Stimulated activated CD4-positive, alpha-beta T cell treated with anti-CD3 and anti-CD28 coated beads, Interleukin-1b, Interleukin-23, amount 100 ng/mL, for 4 hours (primary cell): Measurements from ENCODE around the gene SNAPC4.
"Not testable (repeated sequence)": the region's sequence is repeated elsewhere in the genome, so short reads cannot be mapped to it uniquely, and the experiment has no call there.

Source experiments
- DNase-seq, 2 donors: peaks; one replicate each; pipeline ENCODE4 v3.0.0-alpha.2; 2020; ENCODE audit warnings: low read depth in 2 of 2

SNAPC4 gene

DNA sequence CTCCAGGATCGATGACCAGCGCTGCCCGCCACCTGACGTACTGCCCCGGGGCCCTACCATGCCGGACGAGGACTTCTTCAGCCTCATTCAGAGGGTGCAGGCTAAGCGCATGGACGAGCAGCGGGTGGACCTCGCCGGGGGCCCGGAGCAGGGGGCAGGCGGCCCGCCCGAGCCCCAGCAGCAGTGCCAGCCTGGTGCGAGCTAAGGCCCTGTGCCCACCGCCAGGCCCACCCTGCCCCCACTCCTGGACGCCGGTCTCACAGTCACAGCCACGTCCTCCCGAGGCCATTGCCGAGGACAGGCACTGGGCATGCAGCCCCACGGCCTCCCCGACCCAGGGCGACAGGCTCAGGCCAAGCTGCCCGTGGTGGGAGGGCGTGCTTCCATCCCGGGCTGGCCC lies 42.0 kb downstream of the SNAPC4 start:
- DNase-seq: no peak

DNA sequence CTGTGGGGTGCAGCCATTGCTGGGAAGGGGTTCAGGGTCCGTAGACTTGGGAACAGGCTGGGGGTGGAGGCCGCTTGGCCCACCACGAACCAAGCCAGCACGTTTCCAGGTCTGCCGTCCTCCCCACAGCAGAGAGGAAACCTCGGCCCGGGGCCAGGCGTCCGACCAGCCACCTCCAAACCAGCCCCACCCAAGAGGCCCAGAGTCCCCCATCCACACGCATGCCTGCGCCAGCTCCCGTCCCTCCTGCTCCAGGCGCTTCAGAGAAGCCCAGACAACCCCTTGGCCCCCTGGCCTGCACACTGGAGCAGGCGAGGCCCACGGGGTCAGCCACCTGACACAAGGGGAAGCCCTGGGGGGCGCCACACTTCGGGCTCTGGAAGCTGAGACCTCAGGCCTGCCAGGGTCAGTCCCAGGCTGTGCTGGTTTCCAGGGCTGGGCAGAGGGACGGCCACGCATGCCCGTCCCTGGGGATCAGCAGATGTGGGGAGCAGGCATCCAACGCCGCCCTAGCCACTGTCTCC lies 42.7 kb downstream of the SNAPC4 start:
- DNase-seq: no peak

DNA sequence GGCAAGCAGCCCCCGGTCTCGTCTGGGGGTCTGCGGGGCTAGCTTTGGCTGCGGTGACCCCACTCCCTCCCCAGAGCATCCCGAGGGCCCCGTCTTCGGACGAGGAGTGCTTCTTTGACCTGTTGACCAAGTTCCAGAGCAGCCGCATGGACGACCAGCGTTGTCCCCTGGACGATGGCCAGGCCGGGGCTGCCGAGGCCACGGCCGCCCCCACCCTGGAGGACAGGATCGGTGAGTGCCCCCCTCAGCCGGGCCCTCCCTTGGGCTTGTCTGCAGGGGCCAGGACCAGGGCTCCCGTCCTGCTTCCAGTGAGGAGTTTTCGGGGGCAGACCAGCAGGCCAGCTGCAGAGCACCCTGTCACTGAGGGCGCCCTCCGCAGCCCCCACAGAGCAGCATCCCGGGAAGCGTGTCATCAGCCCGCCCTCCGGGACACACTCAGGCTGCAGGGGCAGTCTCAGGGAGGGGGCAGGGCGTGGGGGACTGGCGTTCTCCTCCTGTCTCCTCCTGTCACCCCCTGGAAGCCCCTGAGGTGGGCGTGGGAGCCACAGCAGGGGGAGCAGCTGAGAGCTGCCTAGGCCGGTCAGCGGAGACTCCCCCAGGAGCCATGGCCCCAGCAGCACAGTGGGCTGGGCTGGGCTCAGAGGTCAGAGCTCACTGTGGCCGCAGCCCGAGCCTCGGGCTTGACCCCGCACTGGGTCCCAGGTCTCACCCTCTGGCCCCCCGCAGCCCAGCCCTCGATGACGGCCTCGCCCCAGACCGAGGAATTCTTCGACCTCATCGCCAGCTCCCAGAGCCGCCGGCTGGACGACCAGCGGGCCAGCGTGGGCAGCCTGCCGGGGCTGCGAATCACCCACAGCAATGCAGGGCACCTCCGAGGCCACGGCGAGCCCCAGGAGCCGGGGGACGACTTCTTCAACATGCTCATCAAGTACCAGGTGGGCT lies 44.1 kb downstream of the SNAPC4 start:
- DNase-seq: no peak

GRCh38 chr9:136354592-136355085 lies 45.3 kb downstream of the SNAPC4 start:
- no peak for DNase-seq

- DNase-seq: no peak
These were observed 46.0 kb downstream of the SNAPC4 start for GRCh38 chr9:136353757-136354488.

DNA sequence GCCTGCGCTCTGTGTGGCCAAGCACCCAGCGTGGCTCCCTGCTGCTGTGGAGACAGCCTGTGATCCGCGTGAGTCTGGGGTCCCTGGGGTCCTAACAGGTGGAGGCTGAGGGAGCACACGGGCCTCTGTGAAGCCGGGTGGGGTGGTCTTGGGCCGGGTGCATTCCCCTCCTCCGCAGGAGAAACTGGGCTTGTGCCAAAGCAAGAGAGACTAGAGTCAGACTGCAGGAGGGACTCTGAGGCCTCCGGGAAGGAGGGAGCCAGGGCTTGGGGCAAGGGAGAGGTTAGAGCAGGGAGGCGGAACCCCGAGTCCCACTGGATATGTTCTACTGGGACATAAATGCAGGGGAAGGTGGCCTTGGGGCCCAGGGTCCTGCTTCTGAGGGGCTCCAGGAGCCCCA lies 46.9 kb downstream of the SNAPC4 start:
- DNase-seq: no peak

DNA sequence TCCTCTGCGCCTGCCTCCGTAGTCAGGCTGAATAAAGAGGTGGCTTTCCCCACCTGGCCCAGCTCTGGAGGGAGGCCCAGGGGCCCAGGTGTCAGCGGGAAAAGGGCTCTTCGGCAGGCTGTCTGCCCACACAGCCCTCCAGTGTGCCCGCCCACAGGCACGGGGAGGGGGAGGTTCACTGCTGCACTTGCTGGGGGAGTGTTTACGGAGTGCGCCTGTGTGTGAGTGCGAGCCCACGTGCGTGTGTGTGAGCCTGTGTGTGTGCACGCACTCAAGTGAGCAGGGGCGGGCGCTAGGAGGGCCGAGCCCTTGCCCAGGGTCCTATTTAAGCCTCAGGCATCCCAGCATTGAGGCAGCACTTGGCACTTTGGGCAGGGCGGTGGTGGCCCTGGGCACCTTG lies 47.3 kb downstream of the SNAPC4 start:
- no peak for DNase-seq

GRCh38 chr9:136351868-136352267 lies 48.1 kb downstream of the SNAPC4 start:
- DNase-seq: not testable (repeated sequence)

DNA sequence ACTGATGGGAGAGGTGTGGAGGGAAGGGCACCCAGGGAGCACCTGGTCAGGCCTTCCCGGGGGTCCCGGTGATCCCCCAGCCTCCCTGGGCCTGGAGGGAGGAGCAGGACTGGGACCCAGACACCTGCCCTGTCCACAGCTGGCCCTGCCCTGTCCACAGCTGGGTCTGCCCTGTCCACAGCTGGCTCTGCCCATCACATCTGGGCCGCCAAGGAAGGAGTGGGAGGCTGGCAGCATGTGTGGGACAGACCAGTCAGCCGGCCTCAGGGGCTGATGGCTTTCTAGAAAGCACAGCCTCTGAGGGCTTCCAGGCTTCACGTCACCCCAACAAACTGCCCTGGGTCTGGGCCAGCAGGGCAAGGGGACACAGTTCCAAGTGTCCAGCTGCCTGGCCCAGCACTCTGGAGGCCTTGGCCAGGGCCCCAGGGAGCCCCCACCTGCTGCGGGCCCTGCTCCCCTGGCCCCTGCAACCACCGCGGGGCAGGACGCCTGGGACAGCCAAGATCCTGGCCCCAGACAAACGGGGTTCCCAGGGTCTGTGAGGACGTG lies 48.6 kb downstream of the SNAPC4 start:
- DNase-seq: no peak
